Transverse colon (tissue), 4 donors: Measurements from ENCODE around the gene KRTAP19-4.

ENCODE experiments used
- CTCF ChIP-seq, 5 experiments: fragments of 200-600 bp in 3 of 5; fragments of 450-650 bp in 2 of 5; sonication (generic) in 3 of 5; IDR thresholded peaks; 1 replicate in 2 of 5; 2 replicates in 3 of 5; pipeline ENCODE4 v1.5.1; 2016 to 2017; ENCODE audit warnings: antibody characterized with exemption in 5 of 5, inconsistent platforms in 3 of 5, mild to moderate bottlenecking in 2 of 5, moderate library complexity in 1 of 5
- EP300 ChIP-seq: sonication (generic); formaldehyde crosslinking; IDR thresholded peaks from one replicate; pipeline ENCODE4 v1.6.1; 2017; ENCODE audit warnings: antibody characterized with exemption, low read depth
- POLR2A ChIP-seq: fragments of 450-650 bp; IDR thresholded peaks from one replicate; pipeline ENCODE4 v1.6.1; 2016; ENCODE audit warnings: antibody characterized with exemption, mild to moderate bottlenecking, moderate library complexity
- POLR2AphosphoS5 ChIP-seq, 3 donors: sonication (generic); formaldehyde crosslinking; IDR thresholded peaks; one replicate each; pipeline ENCODE4 v1.6.1; 2016; ENCODE audit warnings: antibody characterized with exemption in 3 of 3

- TF ChIP-seq CTCF (IDR thresholded peaks at IDR 0.05) (no peak), POLR2AphosphoS5 (IDR thresholded peaks at IDR 0.05) (no peak), POLR2A (no peak), EP300 (no peak)
Measured at GRCh38 chr21:30478004-30478403, 19.0 kb downstream of the KRTAP19-4 start.
